Endothelial cell of umbilical vein (primary cell): Measurements from ENCODE around the gene SPINDOC. TPM values are rescaled to one million over a fixed set of nuclear protein-coding genes. Genes with fewer than 3 reads are reported as not detected.

Source experiments
- BruUV-seq: library from RNA; stranded (reverse); fragments of 400-500 nt; replicated peaks from 2 replicates; lab custom pipeline; 2021; lab: Mats Ljungman, UMichigan
- CTCF ChIA-PET: fragments of 300-600, 350-600 bp; sonication (Branson Sonifier 250); formaldehyde crosslinking; loops from one replicate; lab custom pipeline; 2021; ENCODE audit warnings: antibody characterized with exemption, inconsistent platforms; lab: Charles Lee
- POLR2A ChIA-PET: fragments of 300-600, 350-600 bp; sonication (Branson Sonifier 250); formaldehyde crosslinking; loops from one replicate; lab custom pipeline; 2021; ENCODE audit warnings: antibody characterized with exemption, inconsistent platforms; lab: Charles Lee
- DNase-seq: peaks from one replicate; pipeline ENCODE4 v3.0.0-alpha.2; 2011; ENCODE audit warnings: low read depth, low spot score
- FAIRE-seq: peaks from 2 replicates; lab custom pipeline; 2011; peaks lifted over from hg19 to GRCh38; lab: Jason Lieb, UNC
- H2AFZ ChIP-seq: 2 replicates; pipeline ENCODE4 v1.6.0; 2012; ENCODE audit warnings: low read depth, low read length, control low read depth, inconsistent platforms
- H3K27ac ChIP-seq: 2 replicates; pipeline ENCODE4 v1.5.1; 2011; ENCODE audit warnings: low read depth, mild to moderate bottlenecking, control low read depth, low read length, moderate library complexity; ENCODE audit not compliant: insufficient read depth
- H3K27me3 ChIP-seq, 2 experiments: 2 replicates each; pipeline versions ENCODE4 v1.6.0 to v1.6.1; 2011; ENCODE audit warnings: low read length in 2 of 2, mixed read lengths in 1 of 2; ENCODE audit not compliant: control insufficient read depth in 2 of 2, insufficient read depth in 2 of 2
- H3K36me3 ChIP-seq, 2 experiments: 2 replicates in 1 of 2; 3 replicates in 1 of 2; pipeline ENCODE4 v1.5.1; 2011; ENCODE audit warnings: low read length in 2 of 2, mild to moderate bottlenecking in 1 of 2, moderate library complexity in 1 of 2; ENCODE audit not compliant: control insufficient read depth in 2 of 2, insufficient read depth in 2 of 2; ENCODE audit errors: extremely low read depth in 1 of 2
- H3K4me1 ChIP-seq: 3 replicates; pipeline ENCODE4 v1.5.1; 2011; ENCODE audit warnings: mild to moderate bottlenecking, low read length; ENCODE audit not compliant: control insufficient read depth, insufficient read depth; ENCODE audit errors: extremely low read depth
- H3K4me2 ChIP-seq: 2 replicates; pipeline ENCODE4 v1.6.1; 2011; ENCODE audit warnings: low read length, control low read depth, mixed read lengths; ENCODE audit not compliant: insufficient read depth
- H3K4me3 ChIP-seq, 3 experiments: fragments of 200-600 bp in 1 of 3; sonication (generic), shearing (Covaris generic) in 1 of 3; replicated peaks in 1 of 3; 2 replicates each; pipeline ENCODE4 v1.5.1; 2011 to 2016; ENCODE audit warnings: control low read depth in 3 of 3, low read length in 3 of 3, mild to moderate bottlenecking in 2 of 3, inconsistent platforms in 1 of 3, low read depth in 1 of 3, moderate library complexity in 1 of 3; ENCODE audit not compliant: insufficient read depth in 1 of 3
- H3K79me2 ChIP-seq: 2 replicates; pipeline ENCODE4 v1.6.0; 2012; ENCODE audit warnings: low read length, inconsistent platforms; ENCODE audit not compliant: control insufficient read depth, insufficient read depth
- H3K9ac ChIP-seq: replicated peaks from 2 replicates; pipeline ENCODE3; 2011; ENCODE audit warnings: low read length, control low read depth; ENCODE audit not compliant: insufficient read depth; ENCODE audit errors: extremely low read depth
- H3K9me1 ChIP-seq: replicated peaks from 3 replicates; pipeline ENCODE4 v1.6.0; 2011; ENCODE audit warnings: mild to moderate bottlenecking, low read length; ENCODE audit not compliant: control insufficient read depth, insufficient read depth; ENCODE audit errors: extremely low read depth
- H3K9me3 ChIP-seq: replicated peaks from 2 replicates; pipeline ENCODE4 v1.5.1; 2012; ENCODE audit warnings: low read length, inconsistent platforms; ENCODE audit not compliant: control insufficient read depth, insufficient read depth
- H4K20me1 ChIP-seq: replicated peaks from 2 replicates; pipeline ENCODE3; 2011; ENCODE audit warnings: mild to moderate bottlenecking, low read length; ENCODE audit not compliant: control insufficient read depth, insufficient read depth; ENCODE audit errors: extremely low read depth
- EZH2 ChIP-seq: IDR thresholded peaks from 2 replicates; pipeline ENCODE4 v1.6.1; 2012; ENCODE audit warnings: borderline replicate concordance, low read depth, mild to moderate bottlenecking, moderate library complexity, low read length, inconsistent platforms; ENCODE audit not compliant: severe bottlenecking
- FOS ChIP-seq: IDR thresholded peaks from 2 replicates; pipeline ENCODE4 v1.6.1; 2011; ENCODE audit warnings: mild to moderate bottlenecking, low read length, moderate library complexity, borderline replicate concordance; ENCODE audit not compliant: insufficient read depth
- GATA2 ChIP-seq: IDR thresholded peaks from 2 replicates; pipeline ENCODE4 v1.7.0; 2011; ENCODE audit warnings: low read depth, mild to moderate bottlenecking, moderate library complexity, mixed read lengths, low read length; ENCODE audit not compliant: insufficient read length, insufficient read depth
- JUN ChIP-seq: IDR thresholded peaks from 2 replicates; pipeline ENCODE4 v1.6.1; 2011; ENCODE audit warnings: borderline replicate concordance, low read depth; ENCODE audit not compliant: insufficient read length, insufficient read depth
- MYC ChIP-seq: IDR thresholded peaks from one replicate; pipeline ENCODE4 v1.6.1; 2011; ENCODE audit warnings: mild to moderate bottlenecking, low read depth, low read length
- POLR2A ChIP-seq: IDR thresholded peaks from 2 replicates; pipeline ENCODE4 v1.6.1; 2012; ENCODE audit warnings: low read depth, mild to moderate bottlenecking, control low read depth, low read length
- POLR2AphosphoS5 ChIP-seq: IDR thresholded peaks from 2 replicates; pipeline ENCODE4 v1.6.1; 2012; ENCODE audit warnings: low read depth, mild to moderate bottlenecking, control low read depth, low read length, moderate library complexity; ENCODE audit not compliant: insufficient read depth
- dilution Hi-C: fragments of 300-500 bp; cut with MboI; formaldehyde crosslinking; loops from one replicate; pipeline ENCODE4 v1.15.0; 2019; ENCODE audit warnings: low sequenced_read_pairs; ENCODE audit not compliant: extremely low pct_ligation_motif_present
- intact Hi-C: fragments of 100-400 bp; cut with micrococcal nuclease; formaldehyde crosslinking; loops from one replicate; pipeline ENCODE4 v1.10.0; 2022
- polyA plus RNA-seq, 4 experiments: library from polyadenylated mRNA; depleted of rRNA in 3 of 4; stranded (reverse) in 3 of 4; unstranded in 1 of 4; fragments of >200 nt; gene quantifications; 2 replicates each; pipeline versions ENCODE4 v1.2.1 to v1.2.3, GENCODE V29; 2011 to 2012; ENCODE audit warnings: missing spikeins in 1 of 4
- total RNA-seq: library from RNA; stranded (reverse); gene quantifications from 2 replicates; pipeline ENCODE4 v1.2.3, GENCODE V29; 2021
- TF ChIP-seq, protein P1 (sequence below), 2 donors: IDR thresholded peaks; 1 replicate in 1 of 2; 2 replicates in 1 of 2; pipeline ENCODE4 v1.5.1; 2011; ENCODE audit warnings: low read length in 2 of 2, mild to moderate bottlenecking in 2 of 2, moderate library complexity in 2 of 2, control low read depth in 1 of 2, inconsistent platforms in 1 of 2, low read depth in 1 of 2; ENCODE audit not compliant: insufficient read depth in 1 of 2; ENCODE audit errors: extremely low read depth in 1 of 2
- TF ChIP-seq, protein P2 (sequence below): IDR thresholded peaks from 2 replicates; pipeline ENCODE4 v1.6.1; 2011; ENCODE audit not compliant: insufficient read depth, insufficient read length

SPINDOC gene
- total and polyA plus RNA-seq, 2 donors (not counting 3 experiments of a cell fraction or from before 2014, with no cell fraction given) = 29.4 to 54.5 TPM

DNA sequence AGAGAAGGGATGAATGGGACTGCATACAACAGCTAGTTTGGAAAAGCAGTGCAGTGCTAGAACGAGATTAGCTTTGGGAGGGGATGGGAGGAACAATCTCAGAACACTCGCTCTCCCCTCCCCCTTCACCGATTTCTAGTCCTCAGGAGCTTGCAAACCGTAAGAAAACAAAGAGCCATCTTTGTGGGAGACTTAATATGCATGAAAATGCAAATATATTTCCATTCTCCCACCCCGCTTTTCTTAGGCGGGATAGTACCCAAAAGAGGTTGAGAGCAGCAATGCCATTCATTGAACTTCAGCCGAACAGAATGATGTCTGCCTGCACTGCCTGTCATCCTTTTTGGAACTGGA is 1.1 kb downstream of the SPINDOC start:
- Histone ChIP-seq H3K9me1 (no peaks in the 10 kb centered on the region), H3K79me2 (peaks cover 46% of the 10 kb centered on the region), H3K27me3 (no peaks in the 10 kb centered on the region), H2AFZ (no peak overlapping the region), H3K36me3 (peaks cover 7 to 13% of the 10 kb centered on the region in 2 experiments), H4K20me1 (peaks cover 7% of the 10 kb centered on the region), H3K9ac (peak overlapping the region; percentile 79), H3K27ac (no peak overlapping the region), H3K4me1 (peaks cover 18% of the 10 kb centered on the region), H3K4me3 (peak overlapping the region; percentile 44 to 73 (median 67)), H3K4me2 (peak overlapping the region; percentile 96), H3K9me3 (no peaks in the 10 kb centered on the region)
- TF ChIP-seq JUN (no peak), EZH2 (no peak), POLR2AphosphoS5 (no peak), GATA2 (no peak), POLR2A (no peak), MYC (no peak), FOS (no peak)
- TF ChIP-seq, protein P1, sequence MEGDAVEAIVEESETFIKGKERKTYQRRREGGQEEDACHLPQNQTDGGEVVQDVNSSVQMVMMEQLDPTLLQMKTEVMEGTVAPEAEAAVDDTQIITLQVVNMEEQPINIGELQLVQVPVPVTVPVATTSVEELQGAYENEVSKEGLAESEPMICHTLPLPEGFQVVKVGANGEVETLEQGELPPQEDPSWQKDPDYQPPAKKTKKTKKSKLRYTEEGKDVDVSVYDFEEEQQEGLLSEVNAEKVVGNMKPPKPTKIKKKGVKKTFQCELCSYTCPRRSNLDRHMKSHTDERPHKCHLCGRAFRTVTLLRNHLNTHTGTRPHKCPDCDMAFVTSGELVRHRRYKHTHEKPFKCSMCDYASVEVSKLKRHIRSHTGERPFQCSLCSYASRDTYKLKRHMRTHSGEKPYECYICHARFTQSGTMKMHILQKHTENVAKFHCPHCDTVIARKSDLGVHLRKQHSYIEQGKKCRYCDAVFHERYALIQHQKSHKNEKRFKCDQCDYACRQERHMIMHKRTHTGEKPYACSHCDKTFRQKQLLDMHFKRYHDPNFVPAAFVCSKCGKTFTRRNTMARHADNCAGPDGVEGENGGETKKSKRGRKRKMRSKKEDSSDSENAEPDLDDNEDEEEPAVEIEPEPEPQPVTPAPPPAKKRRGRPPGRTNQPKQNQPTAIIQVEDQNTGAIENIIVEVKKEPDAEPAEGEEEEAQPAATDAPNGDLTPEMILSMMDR (IDR thresholded peaks at IDR 0.05; ENCODE audit: extremely low read depth in 1 of 2, insufficient read depth in 1 of 2, low read depth in 1 of 2, low read length in 2 of 2) = no peak
- TF ChIP-seq, protein P2, sequence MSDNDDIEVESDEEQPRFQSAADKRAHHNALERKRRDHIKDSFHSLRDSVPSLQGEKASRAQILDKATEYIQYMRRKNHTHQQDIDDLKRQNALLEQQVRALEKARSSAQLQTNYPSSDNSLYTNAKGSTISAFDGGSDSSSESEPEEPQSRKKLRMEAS = no peak
- ChIA-PET POLR2A (no interaction called here), CTCF (interaction anchor here (1.4 kb wide), 1 partner anchor 47 kb away, joined by 4 read pairs; the partner anchor contains the start of gene ZFTA)
- dilution Hi-C loops (no loop called here), intact Hi-C loops (no loop called here)
- DNase-seq (peak; percentile 25), FAIRE-seq (no peak)
- no TSS peak for BruUV-seq
